MCF 10A (cell line): ENCODE measurements around the gene DPP6. TPM values are rescaled to one million over a fixed set of nuclear protein-coding genes. Genes with fewer than 3 reads are reported as not detected.

Source experiments
- BruUV-seq: library from RNA; stranded (reverse); fragments of 400-500 nt; replicated peaks from 2 replicates; lab custom pipeline; 2021; lab: Mats Ljungman, UMichigan
- CTCF ChIA-PET: fragments of 300-600 bp; sonication (Branson Sonifier 250); formaldehyde crosslinking; extraction: SDS; loops from one replicate; lab custom pipeline; 2021; ENCODE audit warnings: antibody characterized with exemption, inconsistent platforms; lab: Yijun Ruan, JAX
- POLR2A ChIA-PET: fragments of 300-600, 350-650 bp; sonication (Branson Sonifier 250); formaldehyde crosslinking; extraction: SDS; loops from one replicate; lab custom pipeline; 2020; ENCODE audit warnings: antibody characterized with exemption, inconsistent platforms; lab: Yijun Ruan, JAX
- DNase-seq: peaks from one replicate; pipeline ENCODE4 v3.0.0-alpha.2; 2018; ENCODE audit not compliant: unreplicated experiment
- H3K27ac Mint-ChIP-seq: one replicate; pipeline ENCODE4 v1.8.0; 2022; ENCODE audit warnings: mild to moderate bottlenecking, low read depth, mixed read lengths; ENCODE audit not compliant: unreplicated experiment
- H3K27me3 Mint-ChIP-seq: one replicate; pipeline ENCODE4 v1.8.0; 2022; ENCODE audit warnings: mixed read lengths; ENCODE audit not compliant: insufficient read depth, unreplicated experiment
- H3K36me3 Mint-ChIP-seq: one replicate; pipeline ENCODE4 v1.8.0; 2022; ENCODE audit warnings: mild to moderate bottlenecking, moderate library complexity, mixed read lengths; ENCODE audit not compliant: insufficient read depth, unreplicated experiment
- H3K4me1 Mint-ChIP-seq: one replicate; pipeline ENCODE4 v1.8.0; 2022; ENCODE audit warnings: mixed read lengths; ENCODE audit not compliant: insufficient read depth, unreplicated experiment
- H3K4me3 Mint-ChIP-seq: one replicate; pipeline ENCODE4 v1.8.0; 2022; ENCODE audit warnings: mild to moderate bottlenecking, moderate library complexity, mixed read lengths; ENCODE audit not compliant: unreplicated experiment
- H3K9me3 Mint-ChIP-seq: one replicate; pipeline ENCODE4 v1.8.0; 2022; ENCODE audit warnings: mixed read lengths; ENCODE audit not compliant: unreplicated experiment
- CTCF ChIP-seq: fragments of 200-600 bp; IDR thresholded peaks from one replicate; pipeline ENCODE4 v1.8.0; 2022; ENCODE audit warnings: antibody characterized with exemption, mild to moderate bottlenecking; ENCODE audit not compliant: unreplicated experiment
- intact Hi-C: fragments of 100-400 bp; cut with micrococcal nuclease; formaldehyde crosslinking; loops from 2 replicates; pipeline ENCODE4 v1.14.1; 2022
- total RNA-seq: library from RNA; stranded (reverse); gene quantifications from 2 replicates; pipeline ENCODE4 v1.2.3, GENCODE V29; 2022

DPP6 gene
- total RNA-seq, 1 experiment from 2014 or later: not detected

GRCh38 chr7:154794147-154794780 lies 742.1 kb downstream of the DPP6 start:
- no peak for TF ChIP-seq CTCF

GRCh38 chr7:154795014-154795413 lies 742.8 kb downstream of the DPP6 start:
- TF ChIP-seq CTCF: no peak
- Mint-ChIP-seq H3K4me3 (no peak overlapping the region), H3K9me3 (peaks cover 7% of the 10 kb centered on the region), H3K4me1 (no peaks in the 10 kb centered on the region), H3K27me3 (no peaks in the 10 kb centered on the region), H3K36me3 (no peaks in the 10 kb centered on the region), H3K27ac (no peak overlapping the region)
- intact Hi-C loops: no loop called here
- ChIA-PET CTCF (interaction anchor here (0.6 to 1.3 kb wide), 4 partner anchors 10 to 154 kb away, joined by 3 to 5 read pairs (median 4); no protein-coding TSS in a partner anchor), POLR2A (no interaction called here)
- no peak for DNase-seq
- no TSS peak for BruUV-seq

More at GRCh38 chr7:154794147-154794780, 742.1 kb downstream of the DPP6 start:
- intact Hi-C loops: no loop called here
- BruUV-seq: no TSS peak
- no peak overlapping the region for H3K4me3 Mint-ChIP-seq
- H3K27me3 Mint-ChIP-seq: no peaks in the 10 kb centered on the region
- ChIA-PET CTCF (interaction anchor here (0.9 to 1.2 kb wide), 3 partner anchors 9 to 16 kb away, joined by 3 to 4 read pairs (median 3); no protein-coding TSS in a partner anchor), POLR2A (interaction anchor here (0.5 kb wide), 1 partner anchor 93 kb away, joined by 3 read pairs; no protein-coding TSS in a partner anchor)
- no peaks in the 10 kb centered on the region for H3K4me1 Mint-ChIP-seq
- no peak for DNase-seq
- peaks cover 7% of the 10 kb centered on the region for H3K9me3 Mint-ChIP-seq
- no peaks in the 10 kb centered on the region for H3K36me3 Mint-ChIP-seq
- no peak overlapping the region for H3K27ac Mint-ChIP-seq

- no peak for DNase-seq
- Mint-ChIP-seq H3K4me3 (no peak overlapping the region), H3K27ac (no peak overlapping the region), H3K9me3 (peaks cover 7% of the 10 kb centered on the region), H3K4me1 (no peaks in the 10 kb centered on the region), H3K27me3 (no peaks in the 10 kb centered on the region), H3K36me3 (no peaks in the 10 kb centered on the region)
- no peak for TF ChIP-seq CTCF
- intact Hi-C loops: no loop called here
- ChIA-PET POLR2A (no interaction called here), CTCF (interaction anchor here (0.6 to 1.3 kb wide), 4 partner anchors 9 to 154 kb away, joined by 3 to 5 read pairs (median 4); no protein-coding TSS in a partner anchor)
- no TSS peak for BruUV-seq
Observed at GRCh38 chr7:154795437-154795836, 743.2 kb downstream of the DPP6 start.

GRCh38 chr7:154804449-154804848 lies 752.3 kb downstream of the DPP6 start:
- POLR2A ChIA-PET: interaction anchor here (0.6 to 2.2 kb wide), 9 partner anchors 10 to 129 kb away, joined by 3 to 12 read pairs (median 3); no protein-coding TSS in a partner anchor
- Mint-ChIP-seq H3K36me3 (no peaks in the 10 kb centered on the region), H3K9me3 (peaks cover 8% of the 10 kb centered on the region), H3K4me3 (no peak overlapping the region), H3K27me3 (no peaks in the 10 kb centered on the region), H3K4me1 (no peaks in the 10 kb centered on the region), H3K27ac (no peak overlapping the region)
- no TSS peak for BruUV-seq
- intact Hi-C loops: no loop called here
- TF ChIP-seq CTCF: no peak
- CTCF ChIA-PET: interaction anchor here (0.5 to 1.5 kb wide), 8 partner anchors 9 to 1532 kb away, joined by 3 to 9 read pairs (median 4); no protein-coding TSS in a partner anchor
- DNase-seq: peak; percentile 33
